K562 (cell line): Measurements from ENCODE around the gene LY6G6F. TPM values are rescaled to one million over a fixed set of nuclear protein-coding genes. Genes with fewer than 3 reads are reported as not detected.

Source experiments
- ARID3B ChIP-seq: fragments of 250-450 bp; sonication (Bioruptor Pico); IDR thresholded peaks from 2 replicates; pipeline ENCODE4 v1.4.0; 2020; ENCODE audit warnings: borderline replicate concordance
- ETS2 ChIP-seq: IDR thresholded peaks from 2 replicates; pipeline ENCODE4 v1.6.1; 2016; ENCODE audit warnings: borderline replicate concordance, missing genetic modification characterization, mild to moderate bottlenecking, moderate library complexity, missing compliant biosample characterization; ENCODE audit not compliant: poor library complexity, severe bottlenecking
- GATAD2B ChIP-seq: fragments of 450-650 bp; IDR thresholded peaks from 2 replicates; pipeline ENCODE4 v1.6.1; 2017; ENCODE audit warnings: mild to moderate bottlenecking, borderline replicate concordance
- IRF9 ChIP-seq: fragments of 450-650 bp; IDR thresholded peaks from 2 replicates; pipeline ENCODE4 v1.6.1; 2016; ENCODE audit warnings: missing biosample characterization, missing genetic modification characterization
- MXD1 ChIP-seq: fragments of 250-450 bp; sonication (Bioruptor Pico); IDR thresholded peaks from 2 replicates; pipeline ENCODE4 v1.8.0; 2021; ENCODE audit warnings: borderline replicate concordance, mild to moderate bottlenecking, moderate library complexity; ENCODE audit not compliant: poor library complexity, severe bottlenecking
- NCOA2 ChIP-seq, 2 experiments: fragments of 450-650 bp; IDR thresholded peaks; 2 replicates each; pipeline ENCODE4 v1.6.1; 2018; ENCODE audit warnings: mild to moderate bottlenecking in 2 of 2, moderate library complexity in 1 of 2; ENCODE audit not compliant: partially characterized antibody in 2 of 2
- NRF1 ChIP-seq, 2 experiments: fragments of 450-650 bp; IDR thresholded peaks in 1 of 2; conservative IDR thresholded peaks in 1 of 2; 2 replicates each; pipeline ENCODE4 v1.6.1; 2014; ENCODE audit warnings: mild to moderate bottlenecking in 2 of 2
- RHOXF2B ChIP-seq: fragments of 250-450 bp; sonication (Bioruptor Pico); conservative IDR thresholded peaks from 2 replicates; pipeline ENCODE4 v1.5.1; 2021
- SIX5 ChIP-seq, 2 experiments: IDR thresholded peaks; 2 replicates each; pipeline ENCODE4 v1.6.1; 2011; ENCODE audit warnings: low read length in 2 of 2, borderline replicate concordance in 1 of 2, low read depth in 1 of 2, mild to moderate bottlenecking in 1 of 2, moderate library complexity in 1 of 2; ENCODE audit not compliant: insufficient read depth in 1 of 2
- STAT6 ChIP-seq: sonication (generic); formaldehyde crosslinking; IDR thresholded peaks from 2 replicates; pipeline ENCODE4 v1.8.1; 2023; ENCODE audit warnings: mild to moderate bottlenecking, missing genetic modification reagents
- WHSC1 ChIP-seq: IDR thresholded peaks from one replicate; pipeline ENCODE4 v1.6.1; 2012; ENCODE audit warnings: low read length, control low read depth, inconsistent platforms
- ZEB2 ChIP-seq: fragments of 450-650 bp; IDR thresholded peaks from 2 replicates; pipeline ENCODE4 v1.6.1; 2016
- ZNF197 ChIP-seq: fragments of 200-800 bp; sonication (Bioruptor generic); IDR thresholded peaks from 2 replicates; pipeline ENCODE4 v1.6.1; 2016; ENCODE audit warnings: low read depth, missing genetic modification characterization, missing compliant biosample characterization
- ZNF316 ChIP-seq: fragments of 450-650 bp; IDR thresholded peaks from 2 replicates; pipeline ENCODE4 v1.6.1; 2016
- ZNF57 ChIP-seq: fragments of 450-650 bp; formaldehyde crosslinking; IDR thresholded peaks from 2 replicates; pipeline ENCODE4 v1.4.0; 2020; ENCODE audit warnings: mild to moderate bottlenecking, moderate library complexity
- ZNF740 ChIP-seq, 3 experiments: fragments of 200-800 bp in 1 of 3; sonication (Bioruptor generic) in 1 of 3; sonication (generic) in 1 of 3; formaldehyde crosslinking in 1 of 3; IDR thresholded peaks; 2 replicates each; pipeline versions ENCODE4 v1.6.1 to v1.8.0; 2016 to 2022; ENCODE audit warnings: mild to moderate bottlenecking in 2 of 3, missing compliant biosample characterization in 2 of 3, missing genetic modification characterization in 2 of 3, missing genetic modification reagents in 1 of 3
- polyA plus RNA-seq, 8 experiments: library from polyadenylated mRNA; depleted of rRNA in 4 of 8; stranded (reverse) in 5 of 8; unstranded in 3 of 8; fragments of >200 nt; fragmentation: Nextera tagmentation in 2 of 8; fragmentation: Illumina TruSeq in 1 of 8; extraction: Ambion mirVana in 2 of 8; extraction: Trizol in 1 of 8; gene quantifications; 2 replicates each; pipeline versions ENCODE4 v1.2.1 to v1.2.3, GENCODE V29; 2011 to 2014; ENCODE audit warnings: inconsistent platforms in 1 of 8, missing spikeins in 1 of 8
- total RNA-seq, 7 experiments: library from RNA; depleted of rRNA in 6 of 7; stranded (reverse); fragments of >200 nt in 6 of 7; fragmentation: Illumina TruSeq in 2 of 7; extraction: Trizol in 2 of 7; gene quantifications; 2 replicates each; pipeline versions ENCODE4 v1.2.1 to v1.2.3, GENCODE V29; 2011 to 2021; ENCODE audit warnings: low replicate concordance in 1 of 7

Gene LY6G6F
- total and polyA plus RNA-seq, 9 of the 15 experiments (the other 6 are each of a cell fraction or from before 2014, with no cell fraction given) = 0.14 to 0.50 (median 0.28) TPM; not detected in 2

GRCh38 chr6:31702819-31703716, 3.6 kb upstream of the LY6G6F start, which contains the start of gene ABHD16A (continued):
- TF ChIP-seq ARID3B (CRISPR knock-in tag) = no peak
- peak; percentile 70 for TF ChIP-seq ZNF740 (CRISPR knock-in tag; IDR thresholded peaks at IDR 0.05)
- no peak for TF ChIP-seq ZNF740 (tag; IDR thresholded peaks at IDR 0.05)
- no peak for TF ChIP-seq WHSC1
- TF ChIP-seq SIX5 (IDR thresholded peaks at IDR 0.05; ENCODE audit: borderline replicate concordance in 1 of 2, insufficient read depth in 1 of 2, low read depth in 1 of 2, low read length in 2 of 2) = peak; percentile 30 to 49; a peak in 2 of 4 replicates
- TF ChIP-seq ZNF197 (CRISPR knock-in tag) = peak; percentile 76; the same call in 1 of the 2 replicates
- TF ChIP-seq MXD1 = no peak
- no peak for TF ChIP-seq GATAD2B
- peak; percentile 73 to 77 for TF ChIP-seq NRF1 (conservative IDR thresholded peaks at IDR 0.05 in 1 of 2, IDR thresholded peaks at IDR 0.05 in 1 of 2)
- TF ChIP-seq STAT6 (CRISPR knock-in tag) = no peak; the same call in 1 of the 2 replicates
- peak; percentile 46; the same call in 1 of the 2 replicates for TF ChIP-seq ZEB2
- 0 out of 2 replicates have a peak, but pooled peaks have one; percentile 31 for TF ChIP-seq ZNF57 (CRISPR knock-in tag)
- TF ChIP-seq IRF9 (tag) = peak; percentile 84
- TF ChIP-seq ETS2 = no peak
- 0 out of 2 replicates have a peak, but pooled peaks have one; percentile 19 for TF ChIP-seq RHOXF2B (CRISPR knock-in tag)
- TF ChIP-seq ZNF316 = peak; percentile 51; the same call in 1 of the 2 replicates
- no peak for TF ChIP-seq NCOA2 (IDR thresholded peaks at IDR 0.05; ENCODE audit: partially characterized antibody in 2 of 2)
